CD4-positive, alpha-beta T cell treated with Interleukin-21 for 1 hour (primary cell): Measurements from ENCODE around the gene CNNM3.
"Not testable (repeated sequence)": the region's sequence is repeated elsewhere in the genome, so short reads cannot be mapped to it uniquely, and the experiment has no call there.

Experiments
- DNase-seq: peaks from one replicate; pipeline ENCODE4 v3.0.0-alpha.2; 2020

CNNM3 gene

DNA sequence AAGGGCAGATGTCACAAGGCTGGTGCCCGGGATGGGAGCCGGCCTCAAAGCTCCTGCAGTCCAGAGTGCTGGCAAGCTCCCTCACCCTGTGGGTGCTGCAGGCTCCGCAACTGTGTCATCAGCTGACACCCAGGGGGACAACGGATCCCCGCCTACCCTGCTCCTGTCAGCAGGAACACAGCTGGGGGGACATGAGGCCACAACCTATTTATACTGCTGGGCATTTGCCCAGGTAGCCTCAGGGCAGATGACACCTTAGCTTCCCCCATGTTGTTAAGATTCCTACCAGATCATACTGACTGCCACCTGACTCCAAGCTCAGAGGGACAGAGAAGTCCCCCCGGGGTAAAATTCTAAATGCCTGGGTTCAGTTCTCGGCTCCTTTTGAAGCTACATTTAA lies 26.5 kb downstream of the CNNM3 start:
- DNase-seq, result no peak

DNA sequence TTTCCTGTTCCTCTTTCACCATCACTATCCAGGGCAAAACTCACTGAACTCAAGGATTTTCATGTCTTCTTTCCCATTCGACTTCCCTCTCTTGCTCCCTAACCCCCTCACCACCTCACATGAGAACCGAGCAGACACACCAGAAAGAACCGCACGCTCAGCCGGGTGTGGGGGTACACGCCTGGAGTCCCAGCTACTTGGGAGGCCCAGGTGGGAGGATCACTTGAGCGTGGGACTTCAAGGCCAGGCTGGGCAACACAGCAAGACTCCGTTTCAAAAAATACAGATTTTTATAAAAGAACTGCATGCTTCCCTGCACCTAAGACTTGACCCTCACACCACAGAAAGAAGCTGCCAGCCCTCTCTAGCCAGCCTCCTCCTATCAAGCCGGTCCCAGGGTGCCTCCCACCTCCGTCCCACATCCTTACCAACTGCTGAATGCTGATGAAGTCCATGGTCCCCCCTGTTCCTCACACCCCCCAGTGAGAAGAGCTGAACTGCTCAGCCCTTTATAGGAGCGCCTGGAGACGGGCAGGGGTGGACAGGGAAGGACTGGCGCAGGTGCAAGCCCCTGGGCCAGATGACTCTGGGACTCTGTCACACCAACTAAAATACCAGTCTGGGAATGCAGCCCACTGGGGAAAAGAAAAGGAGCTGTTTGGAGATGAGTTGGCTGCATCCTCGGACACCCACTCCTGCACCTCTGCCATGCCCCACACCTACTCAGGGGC lies 27.6 kb downstream of the CNNM3 start, which contains the start of gene ANKRD23:
ANKRD23 (minus strand) TSS at position 484 of the 731 bp plus-strand sequence; CDS start at position 455, 29 bp downstream.
- DNase-seq, result no peak

DNA sequence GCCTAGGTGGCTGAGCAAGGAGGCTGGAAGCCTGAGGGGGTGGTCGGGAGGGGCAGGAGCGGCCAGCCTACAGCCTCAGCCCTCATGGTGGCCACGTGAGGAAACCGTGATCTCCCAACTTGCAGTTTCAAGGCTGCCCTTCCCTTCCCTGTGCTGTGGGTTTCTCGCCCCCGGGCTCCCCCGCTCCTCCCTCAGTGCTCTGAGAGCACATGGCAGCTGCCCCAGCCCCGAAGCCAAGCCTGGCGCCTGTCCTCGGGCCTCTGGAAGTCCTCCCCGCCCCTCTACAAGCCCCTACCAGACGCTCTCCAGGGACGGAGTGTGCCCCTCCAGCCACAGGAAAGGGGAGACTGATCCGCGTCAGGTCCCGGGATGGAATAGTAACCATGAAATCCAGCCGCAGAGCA lies 28.3 kb downstream of the CNNM3 start:
- no peak for DNase-seq

DNA sequence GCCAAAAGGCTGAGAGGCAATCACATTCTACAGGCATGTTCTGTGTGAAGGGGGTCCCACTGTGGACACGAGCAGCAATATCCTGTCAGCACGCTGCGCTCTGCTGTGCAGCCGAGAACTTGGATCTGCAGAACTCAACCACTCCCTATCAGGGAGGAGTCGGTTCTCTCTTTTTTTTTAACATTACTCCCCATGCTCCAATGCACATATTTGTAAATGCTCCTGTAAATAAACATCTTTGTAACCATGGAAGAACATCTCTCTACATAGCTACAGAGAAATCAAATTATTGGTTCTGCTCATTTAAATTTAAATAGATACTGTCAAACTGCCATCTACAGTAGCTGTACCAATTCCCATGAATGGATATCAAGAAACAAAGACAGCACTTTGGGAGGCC lies 30.8 kb downstream of the CNNM3 start:
- no peak for DNase-seq

DNA sequence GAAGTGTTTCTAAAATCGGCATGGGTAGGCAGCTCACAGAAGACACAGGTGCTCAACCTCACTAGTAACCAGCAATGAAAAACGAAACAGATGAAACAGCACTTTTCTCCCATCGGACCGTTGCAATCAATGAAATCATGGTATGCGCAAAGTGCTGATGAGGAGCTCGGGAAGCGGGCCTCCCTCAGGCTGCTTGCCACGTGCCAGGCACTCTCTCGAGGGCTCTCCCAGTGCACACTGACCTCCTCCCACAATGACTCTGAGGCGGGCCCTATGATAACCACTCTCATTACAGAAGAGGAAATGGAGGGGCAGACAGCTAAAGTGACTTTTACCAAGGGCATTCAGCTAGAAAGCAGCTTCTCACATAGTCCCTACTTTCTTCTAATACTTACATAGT lies 31.5 kb downstream of the CNNM3 start:
- DNase-seq, result no peak

DNA sequence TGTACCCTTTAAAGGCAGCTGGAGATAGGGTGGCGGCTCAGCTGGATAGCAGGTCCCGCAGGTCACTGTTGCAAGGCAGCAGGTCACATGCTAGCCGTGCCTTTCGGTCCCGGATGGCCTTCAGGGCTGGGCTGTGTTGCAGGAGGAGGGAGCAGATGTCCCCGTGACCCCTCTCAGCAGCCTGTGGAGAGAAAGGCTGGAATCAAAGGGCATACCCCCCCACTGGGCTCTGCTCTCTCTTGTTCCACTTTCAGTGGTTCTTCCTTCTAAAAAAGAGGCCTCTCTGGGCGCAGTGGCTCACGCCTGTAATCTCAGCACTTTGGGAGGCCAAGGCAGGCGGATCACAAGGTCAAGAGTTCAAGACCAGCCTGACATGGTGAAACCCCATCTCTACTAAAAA lies 32.2 kb downstream of the CNNM3 start:
- no peak for DNase-seq

DNA sequence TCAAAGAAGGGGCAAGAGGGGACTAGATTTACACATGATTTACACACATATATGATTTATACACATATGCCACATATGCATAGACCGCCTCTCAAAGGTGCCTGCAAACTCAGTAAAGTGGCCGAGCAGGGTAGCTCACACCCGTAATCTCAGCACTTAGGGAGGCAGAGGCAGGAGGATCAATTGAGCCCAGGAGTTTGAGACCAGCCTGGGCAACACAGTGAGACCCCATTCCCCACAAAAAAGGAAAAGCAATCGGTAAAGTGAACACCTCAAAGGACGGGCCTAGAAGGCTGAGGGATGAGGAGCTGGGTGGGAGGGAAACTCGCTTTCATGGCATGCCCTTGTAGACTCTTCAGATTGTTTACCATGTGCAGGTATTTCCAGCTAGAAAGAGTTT lies 36.6 kb downstream of the CNNM3 start:
- no peak for DNase-seq

DNA sequence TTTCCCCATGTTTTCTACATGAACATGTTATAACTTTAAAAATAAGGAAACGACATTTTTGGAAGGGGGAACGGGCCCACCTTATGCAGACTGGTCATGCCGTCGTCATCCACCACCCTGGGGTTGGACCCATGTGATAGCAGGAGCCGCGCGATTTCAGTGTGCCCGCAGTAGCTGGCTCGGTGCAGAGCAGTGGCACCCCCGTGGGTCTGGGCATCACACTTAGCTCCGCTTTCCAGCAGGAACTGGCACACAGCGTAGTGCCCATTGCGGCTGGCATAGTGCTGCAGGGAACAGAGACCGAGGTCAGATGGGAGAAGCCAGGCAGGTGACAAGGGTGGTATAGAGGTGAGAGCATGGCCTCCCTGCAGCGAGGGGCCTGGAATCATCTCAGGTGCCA lies 37.3 kb downstream of the CNNM3 start:
- DNase-seq, result no peak

DNA sequence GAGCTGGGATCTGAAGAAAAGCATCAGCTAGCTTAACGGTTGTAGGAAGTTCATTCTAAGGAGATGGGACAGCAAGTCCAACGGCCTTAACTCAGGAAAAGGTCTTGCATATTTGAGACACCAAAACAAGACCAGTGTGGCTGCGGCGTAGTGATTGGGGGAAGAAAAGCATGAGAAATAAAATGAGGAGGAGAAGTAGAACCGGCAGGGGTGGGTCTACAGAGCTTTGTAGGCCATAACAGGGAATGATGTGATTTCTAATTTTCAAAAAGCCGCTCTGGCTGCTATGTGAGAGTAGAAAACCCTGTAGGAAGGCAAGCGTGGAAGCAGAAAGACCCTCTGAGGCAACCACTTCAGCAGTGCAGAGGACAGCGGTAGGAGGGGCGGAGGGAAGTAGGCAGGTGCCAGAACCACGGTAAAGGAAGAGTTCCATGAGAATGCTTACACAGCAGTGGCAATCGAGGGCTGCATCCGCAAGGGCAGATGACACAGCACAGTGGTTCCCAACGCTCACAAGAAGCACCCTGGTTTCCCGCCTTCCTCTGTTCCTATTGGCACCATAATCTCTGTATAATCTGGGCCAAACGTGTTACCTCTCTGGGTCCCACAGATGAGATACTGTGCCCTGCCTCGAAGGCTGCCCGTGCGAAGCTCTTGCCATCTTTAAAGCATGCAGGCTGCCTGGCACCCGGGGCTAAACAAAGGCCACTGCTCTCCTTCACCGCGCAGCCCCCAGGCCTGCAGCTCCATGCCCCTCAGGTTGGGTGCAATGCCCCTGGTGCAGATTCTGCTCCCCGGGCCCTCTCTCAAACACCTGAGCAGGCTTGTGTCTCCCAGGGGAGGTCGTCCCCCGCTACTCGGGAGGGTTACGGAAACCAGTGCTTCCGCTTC lies 41.0 kb downstream of the CNNM3 start:
- peak; percentile 33 for DNase-seq

DNA sequence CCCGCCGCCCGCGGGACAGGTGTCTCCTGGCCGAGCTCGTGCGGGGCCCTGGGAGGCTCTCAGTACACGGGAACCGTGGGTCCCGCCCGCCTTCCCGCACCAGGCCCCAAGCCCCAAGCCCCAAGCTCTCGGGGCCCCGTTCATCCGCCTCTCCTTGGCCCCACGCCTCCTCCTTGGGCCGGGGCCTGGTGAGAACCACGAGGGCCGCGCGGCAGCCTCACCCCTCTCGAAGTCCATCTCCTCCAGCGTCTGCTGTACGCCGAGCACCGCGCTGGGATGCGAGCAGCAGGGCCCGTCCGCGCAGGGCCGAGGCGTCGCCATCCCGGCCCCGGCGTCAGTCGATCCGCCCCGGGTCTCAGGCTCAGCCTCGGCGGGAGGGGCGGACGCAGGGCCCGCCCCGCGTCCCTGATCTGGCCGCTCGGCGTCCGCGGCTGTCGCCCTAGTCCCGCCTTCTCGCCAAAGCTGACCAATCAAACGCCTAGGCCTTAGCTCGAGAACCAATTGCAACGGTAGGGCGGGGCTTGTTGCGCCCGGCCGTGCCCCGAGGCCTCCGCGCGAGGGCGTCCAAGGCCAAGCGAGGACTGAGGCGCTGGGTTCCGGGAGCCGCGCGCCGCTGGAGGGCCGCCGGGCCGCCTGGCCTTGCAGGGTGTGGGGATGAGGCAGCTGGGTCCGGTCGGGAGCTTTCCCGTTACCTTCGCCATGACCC lies 41.8 kb downstream of the CNNM3 start, which contains the start of gene ANKRD39:
ANKRD39 (minus strand) TSS at position 350 of the 706 bp plus-strand sequence; CDS start at position 321, 29 bp downstream.
- peak; percentile 99 for DNase-seq

DNA sequence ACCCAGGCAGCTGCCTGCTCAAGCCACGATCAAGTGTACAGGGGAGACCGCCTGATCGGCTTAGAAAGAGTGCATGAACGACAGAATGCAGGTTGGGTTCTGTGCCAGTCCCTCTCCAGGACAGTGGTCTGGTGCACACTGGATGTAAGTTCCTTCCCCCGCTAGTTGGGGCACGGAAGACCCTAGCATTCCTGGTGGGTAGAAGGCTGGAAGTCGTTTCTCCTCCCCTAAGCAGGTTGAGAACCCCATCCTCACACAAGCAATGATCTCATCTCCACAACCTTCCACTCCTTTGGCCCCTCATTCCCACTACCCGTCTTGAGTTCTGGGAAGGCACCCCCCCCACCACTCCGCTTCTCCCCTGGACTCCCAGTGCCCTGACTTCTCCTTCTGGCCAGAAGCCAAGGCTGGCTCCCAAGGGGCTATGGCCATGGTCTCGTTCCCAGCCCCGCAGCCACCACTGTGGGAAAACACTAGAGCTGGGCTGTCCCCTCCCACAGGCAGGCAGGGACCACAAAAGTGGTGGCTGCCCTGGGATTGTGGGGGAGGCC lies 43.1 kb downstream of the CNNM3 start:
- no peak for DNase-seq

DNA sequence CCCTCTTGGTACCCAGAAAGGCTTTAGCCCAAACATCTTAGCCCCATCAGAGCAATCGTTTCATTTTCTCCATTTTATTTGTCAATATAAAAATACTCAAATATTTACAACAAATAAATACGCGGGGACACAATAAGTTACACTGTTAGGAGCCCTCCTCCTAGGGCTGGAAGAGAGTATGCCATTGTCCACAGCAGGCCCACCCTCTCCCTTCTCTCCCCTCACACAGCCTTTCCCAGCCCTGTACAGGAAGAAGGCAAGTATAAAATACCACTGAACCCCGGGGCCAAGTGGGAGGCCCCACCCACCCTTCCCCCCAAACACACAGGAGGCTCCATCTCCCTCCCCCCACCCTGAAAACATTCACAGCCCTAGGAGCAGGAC lies 43.6 kb downstream of the CNNM3 start:
- no peak for DNase-seq

DNA sequence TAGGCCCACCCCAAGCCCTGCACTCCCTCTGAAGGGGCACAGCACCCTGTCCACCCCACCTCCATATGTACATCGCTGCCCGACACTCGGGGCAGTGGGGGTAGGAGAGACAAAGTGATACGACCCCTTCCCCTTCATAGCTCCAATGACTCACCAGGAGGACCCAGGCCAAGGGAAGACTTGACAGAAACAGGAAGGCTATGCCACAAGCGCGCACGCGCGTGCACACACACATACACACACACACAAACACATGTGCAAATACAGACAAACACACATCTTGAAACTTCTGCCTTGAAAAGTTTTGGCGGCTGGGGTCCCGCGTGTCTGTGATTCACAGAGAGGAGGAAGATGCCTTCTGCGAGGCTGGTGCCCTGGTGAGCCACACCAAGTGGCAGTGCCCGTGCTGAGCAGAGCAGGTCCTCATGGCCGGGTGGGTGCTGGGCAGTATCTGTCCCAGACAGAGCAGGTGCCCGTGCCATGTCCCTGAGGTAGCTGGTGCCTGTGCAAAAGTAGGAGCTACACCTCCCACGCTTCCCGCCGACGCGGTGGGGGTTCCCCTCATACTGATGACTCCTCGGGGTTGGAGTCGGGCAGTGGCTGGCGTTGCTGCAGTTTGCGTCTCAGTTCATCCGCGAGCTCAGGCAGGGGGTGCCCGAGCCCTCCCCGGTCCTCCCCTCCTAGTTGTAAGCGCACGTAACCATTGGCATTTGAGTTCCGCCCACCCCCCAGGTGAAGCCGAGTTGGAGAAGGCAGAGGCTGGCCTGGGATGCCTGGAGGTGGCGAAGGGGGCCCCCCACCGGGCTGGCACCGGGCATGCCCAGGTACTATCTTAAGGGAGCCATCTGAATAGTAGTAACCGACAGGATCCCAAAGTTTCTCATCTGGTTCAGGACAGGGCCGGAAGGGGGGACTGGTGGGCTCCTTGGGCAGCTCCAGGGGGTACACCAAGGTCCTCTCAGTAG lies 44.3 kb downstream of the CNNM3 start:
- DNase-seq, result peak; percentile 37

DNA sequence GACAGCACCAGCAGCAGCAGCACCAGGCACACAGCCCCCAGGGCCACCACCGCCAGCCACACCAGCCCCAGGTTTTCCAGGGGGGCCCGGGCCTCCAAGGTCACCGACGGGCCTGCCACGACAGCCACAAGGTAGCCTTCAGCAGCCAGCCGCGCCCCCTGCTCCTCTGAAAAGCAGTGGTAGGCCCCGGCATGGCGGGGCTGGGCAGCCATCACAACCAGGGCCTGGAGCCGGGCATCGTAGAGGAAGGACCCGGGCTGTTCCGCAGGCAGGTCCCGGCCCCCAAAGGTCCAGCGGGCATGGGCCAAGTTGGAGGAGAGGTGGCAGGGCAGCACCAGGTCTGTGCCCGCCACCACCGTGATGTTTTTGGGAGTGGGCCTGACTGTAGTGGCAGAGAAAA lies 45.0 kb downstream of the CNNM3 start:
- DNase-seq, result no peak

DNA sequence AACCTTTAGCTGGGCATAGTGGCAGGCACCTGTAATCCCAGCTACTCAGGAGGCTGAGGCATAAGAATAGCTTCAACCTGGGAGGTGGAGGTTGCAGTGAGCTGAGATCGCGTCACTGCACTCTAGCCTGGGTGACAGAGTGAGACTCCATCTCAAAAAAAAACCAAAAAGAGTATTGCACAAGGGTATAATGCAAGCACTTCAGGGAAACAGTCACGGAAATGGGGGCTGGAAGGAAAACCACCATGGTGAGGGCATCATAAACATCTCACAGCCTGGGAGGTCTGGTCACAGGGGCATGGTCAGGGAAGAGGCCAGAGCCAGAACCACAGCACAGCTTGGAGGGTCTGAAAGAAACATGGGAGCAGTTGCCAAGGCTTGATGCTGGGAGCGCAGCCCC lies 47.0 kb downstream of the CNNM3 start:
- not testable (repeated sequence) for DNase-seq

DNA sequence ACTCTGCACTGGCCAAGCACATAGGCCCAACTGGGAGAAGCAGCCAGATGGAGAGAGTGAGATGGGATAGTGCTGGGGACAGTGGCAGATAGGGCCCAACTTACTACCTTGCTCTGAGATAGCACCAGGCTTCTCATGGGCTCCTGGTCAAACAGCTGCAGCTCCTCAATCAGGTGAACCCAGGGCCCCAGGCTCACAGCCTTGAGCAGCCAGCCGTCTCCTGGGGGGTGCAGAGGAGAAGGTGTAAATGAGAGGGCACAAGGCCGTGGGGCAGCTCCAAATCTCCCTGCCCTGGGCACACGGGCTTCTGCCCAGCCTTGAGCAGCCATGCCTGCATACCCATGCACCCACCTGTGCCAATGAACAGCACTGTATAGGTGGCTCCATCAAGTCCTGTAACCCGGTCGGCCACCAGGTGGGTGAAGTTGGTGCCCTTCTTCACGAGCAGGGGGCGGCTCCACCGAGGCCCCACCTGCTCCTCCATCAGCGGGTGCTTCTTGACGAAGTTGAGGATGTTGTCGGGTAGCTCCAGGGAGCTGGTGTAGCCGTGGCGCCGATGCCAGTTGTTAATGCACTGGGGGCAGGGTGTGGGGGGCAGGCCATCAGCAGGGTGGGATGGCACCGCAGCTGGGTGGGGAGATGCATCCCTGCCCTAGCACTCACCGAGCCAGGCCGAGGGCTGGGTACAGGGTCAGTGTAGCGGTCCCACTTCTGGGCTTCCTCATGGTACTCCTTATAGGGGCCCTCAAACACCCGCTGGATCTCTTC lies 47.7 kb downstream of the CNNM3 start:
- DNase-seq, result no peak

DNA sequence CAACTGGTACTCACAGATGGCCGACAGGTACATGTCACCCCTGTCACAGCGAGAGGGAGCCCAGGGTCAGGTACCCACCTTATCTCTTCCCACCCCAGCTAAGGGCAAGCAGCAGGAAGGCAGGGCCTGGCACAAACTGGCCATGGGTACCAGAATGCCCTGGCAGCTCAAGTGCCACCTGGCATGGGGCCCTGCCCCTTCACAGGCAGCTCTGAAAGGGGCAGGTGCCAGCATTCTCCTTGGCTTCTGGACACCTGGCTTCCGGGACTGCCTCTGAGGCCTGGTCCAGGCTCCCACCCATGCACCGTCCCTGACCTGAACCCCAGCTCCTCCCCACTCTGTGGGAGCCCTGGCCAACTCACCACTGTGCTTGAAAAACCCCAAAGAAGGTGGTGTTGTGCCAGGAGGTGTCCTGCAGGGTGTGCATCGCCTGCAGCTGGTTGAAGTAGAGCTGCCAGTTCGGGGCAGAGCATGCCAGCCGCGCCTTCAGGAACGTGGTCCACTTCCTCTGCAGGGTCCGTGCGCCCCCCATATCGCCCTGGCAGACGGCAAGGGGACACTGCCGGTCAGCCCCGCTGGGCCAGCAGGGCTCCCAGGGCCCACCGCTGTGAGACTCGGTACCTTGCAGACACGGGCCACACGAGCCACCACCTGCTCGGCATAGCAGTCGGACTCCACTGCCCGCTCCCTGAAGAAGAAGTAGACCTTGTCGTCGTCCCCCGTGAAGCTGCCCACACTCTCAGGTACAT lies 48.4 kb downstream of the CNNM3 start:
- no peak for DNase-seq

DNA sequence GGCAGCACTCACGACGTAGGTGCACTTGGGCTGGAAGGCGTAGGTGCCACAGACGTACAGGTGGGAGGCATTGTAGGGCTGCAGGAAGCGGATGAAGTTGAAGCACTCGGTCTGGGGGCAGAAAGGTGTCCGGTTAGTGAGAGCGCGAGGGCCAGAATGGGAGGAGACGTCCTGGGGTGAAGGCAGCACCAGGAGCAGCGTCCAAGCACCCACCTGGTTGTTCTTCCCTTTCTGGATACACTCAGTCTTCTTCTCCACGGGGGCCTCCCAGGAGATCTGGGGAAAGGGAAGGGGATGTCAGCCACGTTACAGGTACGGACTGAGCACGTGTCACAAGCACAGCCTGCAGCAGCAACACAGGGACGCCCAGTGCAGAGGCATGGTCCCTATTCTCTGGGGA lies 49.6 kb downstream of the CNNM3 start:
- no peak for DNase-seq

DNA sequence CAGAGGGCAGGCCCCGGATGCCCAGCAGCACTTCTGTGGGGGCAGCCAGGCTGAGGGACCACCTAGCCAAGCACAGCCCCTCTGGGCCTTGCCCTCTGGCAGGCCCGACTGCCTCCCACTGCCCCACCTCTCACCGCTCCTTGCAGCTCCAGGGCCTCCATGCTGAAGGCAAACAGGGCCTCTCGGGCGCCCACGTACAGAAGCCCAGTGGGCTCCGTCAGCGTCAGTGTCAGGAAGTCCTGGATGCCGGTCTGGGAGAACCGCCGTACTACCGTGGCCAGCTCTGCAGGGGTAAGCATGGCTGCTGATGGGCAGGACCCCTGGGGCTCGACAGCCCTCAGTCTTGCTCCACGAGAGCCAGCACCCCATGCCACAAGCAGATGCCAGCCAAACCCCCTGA lies 50.1 kb downstream of the CNNM3 start:
- no peak for DNase-seq

DNA sequence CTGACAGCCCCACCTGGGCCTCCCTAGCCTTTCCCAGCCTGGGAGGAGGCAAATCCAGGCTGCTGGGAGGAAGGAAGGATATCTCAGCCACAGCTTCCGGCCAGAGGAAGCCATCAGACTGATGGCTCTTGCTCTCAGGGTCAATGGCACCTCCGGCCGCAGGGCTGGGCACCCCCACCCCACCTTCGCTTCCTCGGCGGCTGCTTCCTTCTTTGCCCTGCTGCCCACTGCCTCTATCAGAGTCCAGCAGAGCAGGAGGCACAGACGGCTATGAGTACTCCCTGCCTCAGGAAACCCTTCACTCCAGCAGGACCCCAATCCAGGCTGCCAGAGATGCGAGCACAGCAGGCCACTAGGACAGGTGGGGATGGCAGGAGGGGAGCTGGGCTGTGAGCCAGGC lies 50.5 kb downstream of the CNNM3 start:
- no peak for DNase-seq
